H9 (cell line): Measurements from ENCODE around the gene NKIRAS2. TPM values are rescaled to one million over a fixed set of nuclear protein-coding genes. Genes with fewer than 3 reads are reported as not detected.

ENCODE experiments used
- DNase-seq: peaks from one replicate; pipeline ENCODE4 v3.0.0-alpha.2; 2017
- H2AFZ ChIP-seq: one replicate; pipeline ENCODE4 v1.6.1; 2013; ENCODE audit warnings: mild to moderate bottlenecking, low read length, control low read depth, moderate library complexity
- H2AK5ac ChIP-seq: 2 replicates; pipeline ENCODE4 v1.6.1; 2013; ENCODE audit warnings: low read length, control low read depth, mixed read lengths; ENCODE audit not compliant: insufficient read length
- H2BK120ac ChIP-seq: one replicate; pipeline ENCODE4 v1.6.1; 2013; ENCODE audit warnings: low read depth, mild to moderate bottlenecking, low read length, control low read depth, inconsistent platforms; ENCODE audit not compliant: poor library complexity, severe bottlenecking
- H2BK12ac ChIP-seq: 2 replicates; pipeline ENCODE4 v1.6.1; 2013; ENCODE audit warnings: low read length, control low read depth, mixed read lengths, low read depth; ENCODE audit not compliant: insufficient read length
- H2BK15ac ChIP-seq: 2 replicates; pipeline ENCODE4 v1.6.1; 2013; ENCODE audit warnings: low read depth, low read length, control low read depth
- H2BK20ac ChIP-seq: one replicate; pipeline ENCODE4 v1.6.1; 2013; ENCODE audit warnings: low read depth, mild to moderate bottlenecking, low read length, control low read depth, inconsistent platforms; ENCODE audit not compliant: poor library complexity, severe bottlenecking
- H2BK5ac ChIP-seq: 2 replicates; pipeline ENCODE4 v1.6.1; 2013; ENCODE audit warnings: low read length, control low read depth, mixed read lengths; ENCODE audit not compliant: insufficient read length
- H3K14ac ChIP-seq: 2 replicates; pipeline ENCODE4 v1.6.1; 2013; ENCODE audit warnings: low read length, control low read depth; ENCODE audit not compliant: insufficient read depth
- H3K18ac ChIP-seq: 2 replicates; pipeline ENCODE4 v1.6.1; 2013; ENCODE audit warnings: low read depth, mild to moderate bottlenecking, mixed read lengths, low read length, control low read depth; ENCODE audit not compliant: insufficient read length
- H3K23ac ChIP-seq: 2 replicates; pipeline ENCODE4 v1.6.1; 2013; ENCODE audit warnings: low read length, control low read depth, mixed read lengths, low read depth; ENCODE audit not compliant: insufficient read length
- H3K23me2 ChIP-seq: 2 replicates; pipeline ENCODE4 v1.6.1; 2013; ENCODE audit warnings: low read depth, mild to moderate bottlenecking, mixed read lengths, low read length, control low read depth; ENCODE audit not compliant: insufficient read length, poor library complexity, severe bottlenecking
- H3K27ac ChIP-seq: 2 replicates; pipeline ENCODE4 v1.5.1; 2013; ENCODE audit warnings: low read length, control low read depth, mixed read lengths, low read depth; ENCODE audit not compliant: insufficient read length
- H3K27me3 ChIP-seq: 2 replicates; pipeline ENCODE4 v1.6.1; 2013; ENCODE audit warnings: low read length, control low read depth, inconsistent platforms; ENCODE audit not compliant: insufficient read depth
- H3K4ac ChIP-seq: 2 replicates; pipeline ENCODE4 v1.6.1; 2013; ENCODE audit warnings: low read depth, mild to moderate bottlenecking, control low read depth, inconsistent platforms, low read length, moderate library complexity
- H3K4me1 ChIP-seq: 2 replicates; pipeline ENCODE4 v1.6.1; 2013; ENCODE audit warnings: low read length, control low read depth, inconsistent platforms; ENCODE audit not compliant: insufficient read depth
- H3K4me2 ChIP-seq: 2 replicates; pipeline ENCODE4 v1.6.1; 2013; ENCODE audit warnings: low read length, control low read depth, mixed read lengths; ENCODE audit not compliant: insufficient read length, insufficient read depth
- H3K56ac ChIP-seq: 2 replicates; pipeline ENCODE4 v1.6.1; 2013; ENCODE audit warnings: low read depth, mild to moderate bottlenecking, mixed read lengths, low read length, control low read depth; ENCODE audit not compliant: insufficient read length
- H3K79me1 ChIP-seq: 2 replicates; pipeline ENCODE4 v1.6.1; 2013; ENCODE audit warnings: low read depth, mild to moderate bottlenecking, moderate library complexity, low read length, control low read depth, inconsistent platforms; ENCODE audit not compliant: insufficient read depth, poor library complexity, severe bottlenecking
- H3K79me2 ChIP-seq: 2 replicates; pipeline ENCODE4 v1.6.1; 2013; ENCODE audit warnings: low read length, control low read depth, inconsistent platforms; ENCODE audit not compliant: insufficient read depth
- H3K9ac ChIP-seq: 2 replicates; pipeline ENCODE4 v1.6.1; 2013; ENCODE audit warnings: low read length, control low read depth, mixed read lengths; ENCODE audit not compliant: insufficient read length; ENCODE audit errors: extremely low read depth
- H3K9me3 ChIP-seq: one replicate; pipeline ENCODE4 v1.6.1; 2013; ENCODE audit warnings: low read depth, low read length, inconsistent platforms; ENCODE audit not compliant: control insufficient read depth
- H3T11ph ChIP-seq: one replicate; pipeline ENCODE4 v1.6.1; 2013; ENCODE audit warnings: mild to moderate bottlenecking, low read length, control low read depth, inconsistent platforms
- H4K20me1 ChIP-seq: one replicate; pipeline ENCODE4 v1.6.1; 2013; ENCODE audit not compliant: control insufficient read depth, insufficient read length, insufficient read depth
- H4K5ac ChIP-seq: 2 replicates; pipeline ENCODE4 v1.6.1; 2013; ENCODE audit warnings: low read depth, mild to moderate bottlenecking, mixed read lengths, low read length, control low read depth; ENCODE audit not compliant: insufficient read length
- H4K8ac ChIP-seq: replicated peaks from 2 replicates; pipeline ENCODE4 v1.6.1; 2013; ENCODE audit warnings: low read length, control low read depth, mixed read lengths, low read depth; ENCODE audit not compliant: insufficient read length
- H4K91ac ChIP-seq: 2 replicates; pipeline ENCODE4 v1.6.1; 2013; ENCODE audit warnings: low read depth, mild to moderate bottlenecking, moderate library complexity, mixed read lengths, low read length, control low read depth; ENCODE audit not compliant: insufficient read length
- H3K27ac Mint-ChIP-seq, 3 experiments: 2 replicates in 2 of 3; 3 replicates in 1 of 3; pipeline ENCODE4 v1.8.0; 2020 to 2021; ENCODE audit warnings: mixed read lengths in 3 of 3, mild to moderate bottlenecking in 1 of 3, moderate library complexity in 1 of 3
- H3K27me3 Mint-ChIP-seq: 2 replicates; pipeline ENCODE4 v1.8.0; 2021; ENCODE audit warnings: low read depth, mild to moderate bottlenecking, moderate library complexity, mixed read lengths
- H3K36me3 Mint-ChIP-seq, 3 experiments: 2 replicates in 2 of 3; 3 replicates in 1 of 3; pipeline ENCODE4 v1.8.0; 2020 to 2021; ENCODE audit warnings: low read depth in 3 of 3, mixed read lengths in 3 of 3; ENCODE audit not compliant: insufficient read depth in 1 of 3
- H3K4me1 Mint-ChIP-seq, 2 experiments: 2 replicates each; pipeline ENCODE4 v1.8.0; 2020; ENCODE audit warnings: mixed read lengths in 2 of 2
- H3K4me3 Mint-ChIP-seq, 2 experiments: 2 replicates in 1 of 2; 3 replicates in 1 of 2; pipeline ENCODE4 v1.8.0; 2020 to 2021; ENCODE audit warnings: mild to moderate bottlenecking in 2 of 2, mixed read lengths in 2 of 2, moderate library complexity in 1 of 2
- H3K9me3 Mint-ChIP-seq, 2 experiments: 2 replicates in 1 of 2; 3 replicates in 1 of 2; pipeline ENCODE4 v1.8.0; 2020; ENCODE audit warnings: mild to moderate bottlenecking in 2 of 2, mixed read lengths in 2 of 2, moderate library complexity in 1 of 2
- WGBS: extraction: QIAGEN DNeasy Blood & Tissue Kit; methylation state at CpG from one replicate; pipeline ENCODE4 v1.1.7; 2013; ENCODE audit warnings: missing lambda C conversion rate, low lambda C conversion rate, mixed read lengths; ENCODE audit not compliant: insufficient read length; ENCODE audit errors: extremely low coverage; 5-methylcytosine and 5-hydroxymethylcytosine counted together
- total RNA-seq: library from RNA; stranded (reverse); gene quantifications from 2 replicates; pipeline ENCODE4 v1.2.1, GENCODE V29; 2021
- TF ChIP-seq, protein P1 (sequence below): fragments of 200-600 bp; sonication (generic); conservative IDR thresholded peaks from 3 replicates; pipeline ENCODE4 v1.8.0; 2021; ENCODE audit warnings: antibody characterized with exemption, mild to moderate bottlenecking

The NKIRAS2 gene
- total RNA-seq, 1 experiment from 2014 or later: 37.1 TPM

- H3K14ac ChIP-seq: no peak overlapping the region
- no peak overlapping the region for H2BK15ac ChIP-seq
- no peak overlapping the region for H2BK12ac ChIP-seq
- no peak overlapping the region for H3K23ac ChIP-seq
- DNase-seq: no peak
- Mint-ChIP-seq H3K4me3 (no peak overlapping the region), H3K27ac (no peak overlapping the region), H3K36me3 (peaks cover 36 to 71% (median 65%) of the 10 kb centered on the region in 3 experiments), H3K9me3 (no peaks in the 10 kb centered on the region), H3K27me3 (no peaks in the 10 kb centered on the region), H3K4me1 (0 out of 4 replicates have a peak, but pooled peaks cover 0 to 4% of the 10 kb centered on the region in 2 experiments)
- H3K4ac ChIP-seq: no peak overlapping the region
- H2AFZ ChIP-seq: no peak overlapping the region
- H3K27ac ChIP-seq: no peak overlapping the region
- no peak overlapping the region for H3K56ac ChIP-seq
- H3K9me3 ChIP-seq: no peaks in the 10 kb centered on the region
- TF ChIP-seq, protein P1, sequence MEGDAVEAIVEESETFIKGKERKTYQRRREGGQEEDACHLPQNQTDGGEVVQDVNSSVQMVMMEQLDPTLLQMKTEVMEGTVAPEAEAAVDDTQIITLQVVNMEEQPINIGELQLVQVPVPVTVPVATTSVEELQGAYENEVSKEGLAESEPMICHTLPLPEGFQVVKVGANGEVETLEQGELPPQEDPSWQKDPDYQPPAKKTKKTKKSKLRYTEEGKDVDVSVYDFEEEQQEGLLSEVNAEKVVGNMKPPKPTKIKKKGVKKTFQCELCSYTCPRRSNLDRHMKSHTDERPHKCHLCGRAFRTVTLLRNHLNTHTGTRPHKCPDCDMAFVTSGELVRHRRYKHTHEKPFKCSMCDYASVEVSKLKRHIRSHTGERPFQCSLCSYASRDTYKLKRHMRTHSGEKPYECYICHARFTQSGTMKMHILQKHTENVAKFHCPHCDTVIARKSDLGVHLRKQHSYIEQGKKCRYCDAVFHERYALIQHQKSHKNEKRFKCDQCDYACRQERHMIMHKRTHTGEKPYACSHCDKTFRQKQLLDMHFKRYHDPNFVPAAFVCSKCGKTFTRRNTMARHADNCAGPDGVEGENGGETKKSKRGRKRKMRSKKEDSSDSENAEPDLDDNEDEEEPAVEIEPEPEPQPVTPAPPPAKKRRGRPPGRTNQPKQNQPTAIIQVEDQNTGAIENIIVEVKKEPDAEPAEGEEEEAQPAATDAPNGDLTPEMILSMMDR: no peak
- no peak overlapping the region for H3K18ac ChIP-seq
- no peaks in the 10 kb centered on the region for H3K4me1 ChIP-seq
- no peak overlapping the region for H2BK20ac ChIP-seq
- H4K5ac ChIP-seq: no peak overlapping the region
- no peaks in the 10 kb centered on the region for H4K20me1 ChIP-seq
- no peak overlapping the region for H3K4me2 ChIP-seq
- WGBS: no CpG with 5 or more reads among the region's 3 CpGs
- H3K79me2 ChIP-seq: peaks cover 2% of the 10 kb centered on the region; the same call in 1 of the 2 replicates
- no peaks in the 10 kb centered on the region for H3K27me3 ChIP-seq
- H4K91ac ChIP-seq: no peak overlapping the region
- no peak overlapping the region for H3T11ph ChIP-seq
- no peak overlapping the region for H2BK120ac ChIP-seq
- H3K79me1 ChIP-seq: no peaks in the 10 kb centered on the region
- H3K9ac ChIP-seq: no peak overlapping the region
- H2AK5ac ChIP-seq: no peak overlapping the region
- H4K8ac ChIP-seq: no peak overlapping the region
- no peaks in the 10 kb centered on the region for H3K23me2 ChIP-seq
- no peak overlapping the region for H2BK5ac ChIP-seq
Measured at GRCh38 chr17:42000413-42001133, 19.3 kb upstream of the NKIRAS2 start.
